Activated CD8-positive, alpha-beta memory T cell treated with anti-CD3 and anti-CD28 coated beads, Interleukin-2, amount 50 U/mL, for 48 hours (primary cell): ENCODE data around the gene ELF5.

ENCODE experiments used
- DNase-seq: peaks from one replicate; pipeline ENCODE4 v3.0.0-alpha.2; 2020

Gene ELF5

GRCh38 chr11:34513682-34514449, at the start of gene ELF5:
Gene ELF5, minus strand, starts transcription at chr11:34513794. Its CDS starts 8,045 bp downstream, at chr11:34505749.
- no peak for DNase-seq

GRCh38 chr11:34562976-34563375, 49.4 kb upstream of the ELF5 start:
- no peak for DNase-seq

- DNase-seq = no peak
These were observed 46.9 kb upstream of the ELF5 start for GRCh38 chr11:34560511-34560910.

- DNase-seq = no peak
These were observed 45.1 kb upstream of the ELF5 start for GRCh38 chr11:34558673-34559072.

- no peak for DNase-seq
These were observed 44.6 kb upstream of the ELF5 start for GRCh38 chr11:34558211-34558610.

- no peak for DNase-seq
These were observed 38.7 kb upstream of the ELF5 start for GRCh38 chr11:34552270-34552669.

- no peak for DNase-seq
These were observed 35.7 kb upstream of the ELF5 start for GRCh38 chr11:34549271-34549670.

GRCh38 chr11:34548278-34548677, 34.7 kb upstream of the ELF5 start:
- DNase-seq = no peak

GRCh38 chr11:34546511-34547209, 33.1 kb upstream of the ELF5 start:
- DNase-seq = no peak

GRCh38 chr11:34542089-34542488, 28.5 kb upstream of the ELF5 start:
- no peak for DNase-seq

GRCh38 chr11:34540870-34541269, 27.3 kb upstream of the ELF5 start:
- DNase-seq = no peak

- no peak for DNase-seq
These were observed 24.0 kb upstream of the ELF5 start for GRCh38 chr11:34537636-34538035.

- no peak for DNase-seq
These were observed 22.5 kb upstream of the ELF5 start for GRCh38 chr11:34536056-34536455.

GRCh38 chr11:34534826-34535225, 21.2 kb upstream of the ELF5 start:
- DNase-seq = no peak

GRCh38 chr11:34531663-34532062, 18.1 kb upstream of the ELF5 start:
- DNase-seq = no peak

- no peak for DNase-seq
These were observed 17.1 kb upstream of the ELF5 start for GRCh38 chr11:34530545-34531234.

- no peak for DNase-seq
These were observed 16.0 kb upstream of the ELF5 start for GRCh38 chr11:34529643-34530042.

- DNase-seq = no peak
These were observed 14.5 kb upstream of the ELF5 start for GRCh38 chr11:34528072-34528471.

GRCh38 chr11:34525888-34526657, 12.5 kb upstream of the ELF5 start:
- DNase-seq = no peak

GRCh38 chr11:34525098-34525497, 11.5 kb upstream of the ELF5 start:
- DNase-seq = no peak

GRCh38 chr11:34524696-34525095, 11.1 kb upstream of the ELF5 start:
- no peak for DNase-seq

GRCh38 chr11:34523053-34523452, 9.5 kb upstream of the ELF5 start:
- DNase-seq = no peak

- DNase-seq = no peak
These were observed 8.6 kb upstream of the ELF5 start for GRCh38 chr11:34522188-34522587.
